Right lobe of liver (tissue), 6 donors: ENCODE results near the gene PPP1R36. TPM values are rescaled to one million over a fixed set of nuclear protein-coding genes. Genes with fewer than 3 reads are reported as not detected.

Experiments used
- ATAC-seq, 4 donors: fragments of 200-7000 bp; cut with Tn5 transposase; one replicate each; pipeline ENCODE4 v1.9.1; 2020; ENCODE audit warnings: mild to moderate bottlenecking in 4 of 4, moderate library complexity in 4 of 4
- DNase-seq, 3 donors: peaks; one replicate each; pipeline ENCODE4 v3.0.0-alpha.2; 2020
- H3K27ac ChIP-seq, 3 donors: fragments of 200-600 bp; one replicate each; pipeline ENCODE4 v1.8.0; 2022
- H3K27me3 ChIP-seq, 2 donors: fragments of 200-600 bp; one replicate each; pipeline ENCODE4 v1.8.0; 2022
- H3K36me3 ChIP-seq, 4 donors: fragments of 200-600 bp; sonication (generic) in 1 of 4; one replicate each; pipeline versions ENCODE4 v1.5.1 to v1.8.0; 2017 to 2022; ENCODE audit warnings: control low read depth in 1 of 4
- H3K4me1 ChIP-seq, 4 donors: fragments of 200-600 bp; sonication (generic) in 1 of 4; one replicate each; pipeline versions ENCODE4 v1.5.1 to v1.8.0; 2017 to 2022; ENCODE audit warnings: control low read depth in 1 of 4
- H3K4me3 ChIP-seq, 3 donors: fragments of 200-600 bp; one replicate each; pipeline ENCODE4 v1.8.0; 2022
- H3K9me3 ChIP-seq, 4 donors: fragments of 200-600 bp; sonication (generic) in 1 of 4; one replicate each; pipeline versions ENCODE4 v1.5.1 to v1.8.0; 2017 to 2022; ENCODE audit warnings: control low read depth in 1 of 4
- CTCF ChIP-seq, 4 donors: fragments of 200-600 bp in 3 of 4; fragments of 450-650 bp in 1 of 4; IDR thresholded peaks; one replicate each; pipeline versions ENCODE4 v1.5.1 to v1.8.0; 2016 to 2022; ENCODE audit warnings: antibody characterized with exemption in 4 of 4, mild to moderate bottlenecking in 2 of 4
- POLR2A ChIP-seq: fragments of 450-650 bp; IDR thresholded peaks from one replicate; pipeline ENCODE4 v1.6.1; 2017; ENCODE audit warnings: antibody characterized with exemption, mild to moderate bottlenecking
- WGBS: methylation state at CpG from one replicate; pipeline ENCODE4 v1.1.6; 2018; ENCODE audit warnings: low coverage, low lambda C conversion rate; ENCODE audit not compliant: insufficient coverage; ENCODE audit errors: missing lambda C conversion rate; 5-methylcytosine and 5-hydroxymethylcytosine counted together
- intact Hi-C, 2 donors: fragments of 100-400 bp; cut with DNase I; formaldehyde crosslinking; loops; one replicate each; pipeline versions ENCODE4 v1.11.2 to v1.14.1; 2022
- total RNA-seq, 6 experiments: library from RNA; depleted of rRNA in 2 of 6; stranded (reverse); fragments of >200 nt in 2 of 6; fragmentation: NEBNext Ultra II Directional in 3 of 6; extraction: Animal tissue kit (Norgen Biotek cat#: 25700) in 3 of 6; gene quantifications; one replicate each; pipeline versions ENCODE4 v1.1.0 to v1.2.4, GENCODE V29; 2016 to 2023
- donor health status: DM: no; HTN: yes; CAD: no.
- donor health status: DM: no; HTN: no; CAD: no.
- donor health status: DM: no; HTN: no; CAD: no.
- donor health status: DM: no; HTN: yes; CAD: no.
- donor health status: DM: no; HTN: yes; CAD: no.

PPP1R36 gene
- total RNA-seq, 6 experiments from 2014 or later: 0.16 to 0.40 TPM; not detected in 4

DNA sequence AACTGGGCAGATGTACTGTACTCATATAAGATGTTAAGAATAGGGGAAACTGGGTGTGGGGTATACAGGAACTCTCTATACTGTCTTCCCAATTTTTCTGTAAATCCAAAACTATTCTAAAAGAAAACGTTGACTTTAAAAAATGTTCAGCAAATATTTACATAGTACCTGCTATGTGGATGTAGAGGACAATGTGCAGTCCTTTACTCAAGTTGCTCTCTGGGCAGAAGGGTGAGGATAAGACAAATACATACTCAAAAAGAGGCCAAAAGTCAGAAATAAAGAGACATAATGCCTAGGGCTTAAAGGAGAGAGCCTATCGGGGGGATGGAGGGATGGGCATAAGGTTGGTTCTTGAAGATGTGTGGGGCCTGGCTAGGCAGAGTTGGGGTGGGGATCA is 44.7 kb downstream of the PPP1R36 start:
- H3K36me3 ChIP-seq: no peaks in the 10 kb centered on the region
- no peaks in the 10 kb centered on the region for H3K27me3 ChIP-seq
- DNase-seq (no peak), ATAC-seq (peak in 1 of 4 donors; percentile 50)
- H3K4me3 ChIP-seq: no peak overlapping the region
- TF ChIP-seq CTCF (IDR thresholded peaks at IDR 0.05): no peak
- TF ChIP-seq POLR2A: no peak
- H3K27ac ChIP-seq: no peak overlapping the region
- H3K9me3 ChIP-seq: no peaks in the 10 kb centered on the region
- H3K4me1 ChIP-seq: no peaks in the 10 kb centered on the region
- WGBS: 46% methylated on average over 2 of the region's 2 CpGs
- intact Hi-C loops: no loop called here

GRCh38 chr14:64598404-64598803 is 48.6 kb downstream of the PPP1R36 start:
- no peaks in the 10 kb centered on the region for H3K4me1 ChIP-seq
- no peak overlapping the region for H3K4me3 ChIP-seq
- no peaks in the 10 kb centered on the region for H3K9me3 ChIP-seq
- intact Hi-C loops: no loop called here
- no peak for ATAC-seq
- DNase-seq: no peak
- H3K36me3 ChIP-seq: no peaks in the 10 kb centered on the region
- H3K27me3 ChIP-seq: no peaks in the 10 kb centered on the region
- 55% methylated on average over 4 of the region's 4 CpGs for WGBS
- H3K27ac ChIP-seq: no peak overlapping the region
- no peak for TF ChIP-seq POLR2A
- no peak for TF ChIP-seq CTCF (IDR thresholded peaks at IDR 0.05)

DNA sequence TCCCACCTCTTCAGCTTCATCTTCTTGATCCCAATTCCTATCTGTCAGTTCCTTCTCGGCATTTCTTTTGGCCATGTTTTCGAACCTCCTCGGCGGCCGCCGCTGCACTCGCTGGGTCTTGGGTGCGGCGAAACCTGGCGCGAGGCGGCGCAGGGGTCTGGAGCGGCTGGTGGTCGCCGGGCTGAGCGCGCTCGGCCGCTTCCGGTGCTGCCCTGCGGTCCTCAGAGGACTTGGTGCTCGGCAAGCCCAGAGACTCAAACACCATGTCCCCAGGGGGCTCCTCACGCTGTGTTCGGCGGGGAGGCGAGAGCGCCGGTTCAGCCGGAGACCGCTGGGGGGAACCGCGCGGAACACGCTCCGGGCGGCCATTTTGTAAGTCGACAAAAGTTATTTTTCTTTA is 51.8 kb downstream of the PPP1R36 start:
- no peak for ATAC-seq
- Histone ChIP-seq H3K36me3 (no peaks in the 10 kb centered on the region), H3K27me3 (no peaks in the 10 kb centered on the region), H3K27ac (no peak overlapping the region), H3K4me1 (no peaks in the 10 kb centered on the region), H3K4me3 (no peak overlapping the region), H3K9me3 (no peaks in the 10 kb centered on the region)
- intact Hi-C loops: no loop called here
- WGBS: 7% methylated on average over 6 of the region's 38 CpGs
- DNase-seq: no peak
- TF ChIP-seq POLR2A: no peak
- no peak for TF ChIP-seq CTCF (IDR thresholded peaks at IDR 0.05)

GRCh38 chr14:64602826-64603225 is 53.1 kb downstream of the PPP1R36 start:
- ATAC-seq (no peak), DNase-seq (no peak)
- Histone ChIP-seq H3K9me3 (no peaks in the 10 kb centered on the region), H3K27me3 (no peaks in the 10 kb centered on the region), H3K4me1 (no peaks in the 10 kb centered on the region), H3K4me3 (no peak overlapping the region), H3K27ac (no peak overlapping the region), H3K36me3 (no peaks in the 10 kb centered on the region)
- intact Hi-C loops: no loop called here
- WGBS: 53% methylated on average over 2 of the region's 2 CpGs
- TF ChIP-seq POLR2A (no peak), CTCF (IDR thresholded peaks at IDR 0.05) (no peak)

GRCh38 chr14:64604001-64604400 is 54.2 kb downstream of the PPP1R36 start:
- WGBS: 92% methylated on average over 1 of the region's 1 CpG
- ATAC-seq (no peak), DNase-seq (no peak)
- Histone ChIP-seq H3K27me3 (no peaks in the 10 kb centered on the region), H3K4me1 (no peaks in the 10 kb centered on the region), H3K36me3 (no peaks in the 10 kb centered on the region), H3K27ac (no peak overlapping the region), H3K4me3 (no peak overlapping the region), H3K9me3 (no peaks in the 10 kb centered on the region)
- intact Hi-C loops: no loop called here
- TF ChIP-seq POLR2A: no peak
- TF ChIP-seq CTCF (IDR thresholded peaks at IDR 0.05): no peak
